A204.1 (cell line): ENCODE results near the gene AUNIP.

Source experiments
- FAIRE-seq: peaks from 2 replicates; lab custom pipeline; 2012; peaks lifted over from hg19 to GRCh38; lab: Jason Lieb, UNC

AUNIP gene

DNA sequence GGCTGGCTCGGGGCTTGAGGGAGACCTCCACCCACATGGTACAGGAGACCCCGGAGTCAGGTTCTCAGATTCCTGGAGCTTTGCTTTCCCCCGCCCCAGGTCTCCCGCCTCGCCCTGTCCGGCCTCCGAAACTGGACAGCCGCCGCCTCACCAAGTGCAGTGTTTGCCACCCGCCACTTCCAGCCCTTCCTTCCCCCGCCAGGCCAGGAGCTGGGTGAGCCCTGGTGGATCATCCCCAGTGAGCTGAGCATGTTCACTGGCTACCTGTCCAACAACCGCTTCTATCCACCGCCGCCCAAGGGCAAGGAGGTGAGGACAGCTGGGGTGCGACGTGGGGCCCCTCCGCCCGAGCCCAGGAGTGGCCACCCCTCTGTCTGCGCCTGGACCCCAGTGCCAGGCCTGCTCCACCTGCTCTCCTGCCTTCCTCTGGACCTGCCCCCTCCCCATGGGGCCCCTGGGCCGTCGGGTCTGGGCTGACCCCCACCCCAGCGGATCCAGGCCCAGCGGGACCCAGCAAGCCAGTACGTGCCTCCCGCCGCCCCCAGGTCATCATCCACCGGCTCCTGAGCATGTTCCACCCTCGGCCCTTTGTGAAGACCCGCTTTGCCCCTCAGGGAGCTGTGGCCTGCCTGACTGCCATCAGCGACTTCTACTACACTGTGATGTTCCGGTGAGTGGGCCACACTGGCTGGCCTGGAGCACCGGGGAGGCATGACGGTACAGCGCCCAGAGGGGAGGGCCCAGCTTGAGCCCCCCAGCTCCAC lies 50.6 kb downstream of the AUNIP start:
- no peak for FAIRE-seq

DNA sequence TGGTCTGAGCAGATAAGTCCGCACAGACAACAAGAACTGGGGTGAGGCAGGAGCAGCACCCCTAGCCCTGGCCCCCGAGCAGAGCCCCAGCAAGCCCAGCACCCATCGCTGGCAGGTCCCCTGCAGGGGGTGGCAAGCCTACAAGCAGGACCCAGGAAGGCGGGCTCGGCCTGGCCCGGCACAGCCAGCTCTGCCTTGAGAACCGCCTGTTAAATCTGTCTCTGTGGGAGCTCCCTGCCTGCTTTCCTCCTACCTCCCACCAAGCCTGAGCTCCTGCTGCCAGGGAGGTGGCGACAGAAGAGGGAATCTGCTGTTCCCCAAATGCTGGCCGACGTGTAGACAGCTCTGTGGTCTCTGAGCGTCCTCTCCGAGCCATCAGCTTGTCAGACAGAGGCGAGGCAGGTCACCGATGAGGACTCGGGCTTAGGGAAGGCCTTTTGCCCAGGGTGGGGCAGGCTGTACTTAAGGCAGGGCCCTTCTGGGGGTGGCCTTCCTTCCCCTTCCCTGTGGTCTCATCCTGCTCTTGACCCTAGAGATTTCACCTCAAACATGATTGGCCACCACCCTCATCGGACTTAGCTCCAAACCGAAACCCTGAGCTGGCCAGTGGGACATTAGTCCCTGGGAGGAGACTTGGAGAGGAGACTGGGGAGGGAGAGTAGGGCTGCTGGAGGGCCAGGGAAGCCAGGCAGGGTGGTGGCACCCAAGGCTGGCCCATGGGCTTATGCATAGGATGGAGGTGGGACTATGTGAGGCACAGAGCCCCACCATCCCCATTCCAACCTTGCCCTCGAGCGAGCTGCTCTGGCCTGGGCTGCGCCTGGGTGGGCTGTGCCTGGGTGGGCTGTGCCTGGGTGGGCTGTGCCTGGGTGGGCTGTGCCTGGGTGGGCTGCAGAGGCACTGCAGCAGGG lies 51.5 kb downstream of the AUNIP start:
- FAIRE-seq, result no peak

DNA sequence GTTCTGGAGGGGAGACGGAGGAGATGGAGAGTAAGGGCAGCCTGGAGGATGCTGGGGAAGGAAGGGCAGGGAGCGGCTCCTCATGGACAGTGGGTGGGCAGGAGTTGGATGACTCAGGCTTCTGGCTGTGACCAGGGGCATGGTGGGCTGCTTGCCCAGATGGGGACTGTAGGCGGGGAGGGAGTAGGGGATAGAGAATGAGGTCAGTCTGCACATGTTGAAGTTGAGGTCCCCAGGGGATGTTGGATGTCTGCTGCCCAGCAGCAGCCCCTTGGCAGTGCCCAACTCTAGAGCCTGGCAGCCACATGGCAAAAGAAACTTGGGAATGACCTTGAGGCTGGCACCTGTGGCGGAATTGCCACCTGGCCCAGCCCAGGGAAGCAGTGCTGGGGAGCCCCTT lies 52.8 kb downstream of the AUNIP start:
- FAIRE-seq, result no peak

DNA sequence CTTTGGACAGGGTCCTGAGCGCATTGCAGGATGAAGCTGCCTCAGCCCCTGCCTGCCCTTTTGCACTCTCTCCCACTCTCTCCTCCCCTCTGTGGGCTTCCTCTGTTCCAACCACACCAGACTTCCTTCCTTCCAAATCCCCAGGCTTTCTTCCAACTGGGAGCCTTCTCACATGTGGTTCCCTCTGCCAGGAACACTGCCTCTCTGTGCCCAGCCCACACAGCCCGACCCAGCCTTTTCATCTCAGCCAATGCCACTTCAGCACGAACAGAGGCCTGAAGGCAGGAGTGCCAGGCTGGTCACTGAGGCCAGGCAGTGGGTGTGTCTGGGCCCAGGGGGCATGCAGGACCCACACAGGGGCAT lies 53.4 kb downstream of the AUNIP start:
- FAIRE-seq, result no peak

DNA sequence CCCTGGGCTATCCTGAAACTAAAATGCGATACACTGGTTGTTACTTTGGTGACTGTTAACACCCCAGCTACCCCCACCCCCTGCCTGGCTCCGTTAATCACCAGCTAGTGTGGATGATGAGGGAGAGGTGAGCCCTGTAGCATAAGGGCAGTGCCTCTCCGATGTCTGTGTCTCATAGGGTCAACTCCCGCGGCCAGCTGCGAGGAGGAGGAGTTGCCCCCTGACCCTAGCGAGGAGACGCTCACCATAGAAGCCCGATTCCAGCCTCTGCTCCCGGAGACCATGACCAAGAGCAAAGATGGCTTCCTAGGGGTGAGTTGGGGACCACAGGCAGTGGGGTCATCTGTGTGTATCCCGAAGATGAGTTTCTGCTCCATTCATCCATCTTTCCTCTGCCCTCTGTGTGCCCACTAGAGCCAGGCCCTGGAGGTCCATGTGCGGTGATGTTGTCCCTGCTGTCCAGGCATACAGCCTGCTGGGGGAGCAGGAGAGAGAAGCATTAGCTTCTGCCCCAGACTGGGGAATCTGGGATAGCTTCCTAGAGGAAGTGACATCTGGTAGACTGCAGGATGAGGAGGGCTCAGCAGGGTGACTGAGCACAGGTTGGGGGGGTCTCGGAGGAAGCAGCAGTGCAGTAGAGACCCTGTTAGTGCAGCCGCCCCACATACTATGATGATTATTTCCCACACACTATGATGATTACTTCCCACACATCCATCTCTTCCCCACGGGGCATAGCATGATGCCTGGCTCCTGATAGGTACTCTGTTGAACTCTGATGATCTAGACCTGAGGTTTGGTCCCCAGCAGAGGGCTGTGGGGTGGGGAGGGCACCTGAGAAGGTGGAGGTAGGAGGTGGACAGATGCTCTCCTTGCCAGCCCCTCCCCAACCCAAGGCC lies 54.0 kb downstream of the AUNIP start:
- FAIRE-seq, result no peak

DNA sequence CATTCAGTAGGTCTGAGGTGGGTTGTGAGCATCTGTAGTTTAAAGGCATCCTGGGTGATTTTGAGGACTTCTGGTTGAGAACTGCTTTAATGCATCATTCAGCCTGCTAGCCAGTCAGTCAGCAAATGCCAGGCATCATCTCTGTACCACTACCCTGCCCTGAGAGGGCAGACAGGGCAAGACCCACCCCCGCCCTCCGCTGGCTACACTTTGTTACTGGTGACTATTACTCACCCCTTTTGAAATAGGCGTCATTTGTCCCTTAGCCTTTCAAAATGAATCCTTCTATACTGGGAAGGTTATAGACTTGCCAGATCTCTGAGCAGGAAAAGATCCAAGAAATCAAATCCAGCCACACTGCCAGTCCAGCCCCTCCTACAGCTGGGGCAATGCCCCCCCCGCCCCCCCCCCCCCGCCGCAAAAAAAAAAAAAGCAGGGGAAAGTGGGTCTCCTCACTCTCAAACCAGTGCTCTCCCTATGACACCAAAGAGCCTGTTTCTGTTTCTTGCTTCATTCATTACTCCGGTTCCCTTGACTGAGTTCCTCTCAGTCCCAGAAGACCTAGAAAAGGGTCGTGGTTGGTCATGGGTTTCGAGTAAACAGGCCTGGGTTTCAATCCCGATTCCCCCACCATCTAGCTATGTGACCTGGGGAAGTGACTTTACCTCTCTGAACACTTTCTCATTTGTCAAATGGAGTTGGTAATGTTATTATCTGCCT lies 54.9 kb downstream of the AUNIP start:
- FAIRE-seq, result no peak

DNA sequence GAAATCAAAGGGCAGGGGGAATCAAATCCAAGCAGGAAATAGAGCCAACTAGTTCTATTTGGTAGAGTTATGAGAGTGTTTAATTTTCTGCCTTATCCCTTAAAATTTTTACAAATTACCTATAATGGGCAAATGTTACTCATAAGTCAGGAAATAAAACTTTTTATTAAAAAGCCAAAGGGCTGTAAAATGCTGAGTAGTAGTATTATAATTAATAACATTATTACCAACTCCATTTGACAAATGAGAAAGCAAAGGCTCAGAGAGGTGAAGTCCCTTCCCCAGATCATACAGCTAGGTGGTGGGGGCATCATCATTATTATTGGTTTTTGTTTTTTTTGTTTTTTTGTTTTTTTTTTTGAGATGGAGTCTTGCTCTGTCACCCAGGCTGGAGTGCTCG lies 55.9 kb downstream of the AUNIP start:
- no peak for FAIRE-seq

DNA sequence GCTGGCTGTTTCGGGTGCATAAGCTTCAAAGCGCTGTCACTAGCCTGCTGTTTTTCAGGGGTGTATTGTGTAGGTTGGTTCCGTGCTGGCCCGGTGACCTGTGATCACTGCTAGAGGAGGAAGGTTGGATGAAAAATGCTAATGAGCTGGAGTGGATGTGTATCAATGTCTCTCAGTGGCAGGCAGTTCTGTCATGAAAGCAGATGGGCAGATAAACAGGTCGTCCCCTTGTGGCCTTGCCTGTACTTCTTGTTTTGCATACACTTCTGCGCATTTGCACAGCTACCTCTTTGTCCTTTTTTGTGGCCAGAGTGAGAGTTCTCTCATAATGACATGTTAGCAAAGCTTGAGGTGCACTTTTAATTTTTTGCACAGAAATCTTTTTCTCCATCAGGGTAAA lies 56.3 kb downstream of the AUNIP start:
- no peak for FAIRE-seq

DNA sequence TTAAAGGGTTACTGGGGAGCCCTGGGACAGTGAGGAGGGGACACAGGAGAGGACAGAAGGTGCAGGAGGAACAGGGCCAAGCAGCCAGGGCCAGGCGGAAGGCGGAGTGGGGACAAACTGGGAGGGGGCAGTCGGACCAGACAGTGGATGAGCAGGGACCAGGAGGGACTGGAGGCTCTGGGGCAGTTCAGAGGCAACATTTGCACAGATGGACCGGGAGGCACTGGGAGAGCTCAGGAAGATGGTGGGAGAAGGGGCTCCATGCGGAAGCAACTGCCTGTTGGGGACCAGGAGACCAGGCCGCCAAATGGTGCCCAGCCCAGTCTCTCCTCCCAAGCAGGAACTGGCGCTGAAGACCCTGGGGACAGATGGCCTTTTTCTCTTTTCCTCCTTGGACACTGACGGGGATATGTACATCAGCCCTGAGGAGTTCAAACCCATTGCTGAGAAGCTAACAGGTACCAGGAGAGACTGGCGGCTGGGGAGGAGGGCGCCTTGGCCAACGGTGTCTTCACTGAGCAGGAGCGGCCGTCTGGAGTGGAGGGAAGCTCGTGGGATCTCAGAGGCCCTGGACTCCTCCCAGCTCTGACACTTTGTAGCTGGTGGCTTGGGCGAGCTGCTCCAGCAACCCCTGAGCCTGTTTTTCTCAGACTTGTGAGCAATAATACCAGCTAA lies 58.4 kb downstream of the AUNIP start:
- FAIRE-seq, result no peak

DNA sequence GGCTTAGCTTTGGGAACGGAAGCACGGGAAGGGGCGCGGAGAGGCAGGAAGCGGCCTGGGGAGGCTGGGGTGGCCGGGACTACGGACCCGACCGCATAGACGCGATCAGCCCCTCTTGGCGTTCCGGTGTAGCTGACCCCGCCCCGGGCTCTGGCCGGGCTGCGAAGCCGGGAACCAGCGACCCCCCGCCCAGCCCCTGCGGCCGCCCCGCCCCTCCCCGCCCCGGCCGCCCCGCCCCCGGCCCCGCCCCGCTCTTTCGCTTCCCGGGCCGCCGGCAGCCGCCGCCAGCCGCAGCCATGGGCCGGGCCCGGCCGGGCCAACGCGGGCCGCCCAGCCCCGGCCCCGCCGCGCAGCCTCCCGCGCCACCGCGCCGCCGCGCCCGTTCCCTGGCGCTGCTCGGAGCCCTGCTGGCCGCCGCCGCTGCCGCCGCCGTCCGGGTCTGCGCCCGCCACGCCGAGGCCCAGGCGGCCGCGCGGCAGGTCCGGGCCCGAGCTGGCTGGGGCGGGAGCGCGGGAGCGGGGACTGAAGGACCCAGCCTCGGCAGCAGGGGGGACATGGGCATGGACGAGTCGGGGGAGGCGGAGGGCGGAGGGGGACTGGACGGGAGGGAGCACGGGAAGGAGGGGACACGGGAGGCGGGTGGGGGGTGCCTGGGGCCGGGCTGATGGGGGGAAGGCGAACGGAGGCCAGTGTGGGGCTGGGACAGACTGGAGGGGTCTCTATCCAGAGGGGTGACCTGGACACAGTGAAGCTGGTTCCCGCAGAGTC lies 59.1 kb downstream of the AUNIP start, which contains the start of gene SELENON:
SELENON (plus strand) TSS at position 259 of the 768 bp plus-strand sequence; CDS start at position 297, 38 bp downstream.
- FAIRE-seq, result no peak

DNA sequence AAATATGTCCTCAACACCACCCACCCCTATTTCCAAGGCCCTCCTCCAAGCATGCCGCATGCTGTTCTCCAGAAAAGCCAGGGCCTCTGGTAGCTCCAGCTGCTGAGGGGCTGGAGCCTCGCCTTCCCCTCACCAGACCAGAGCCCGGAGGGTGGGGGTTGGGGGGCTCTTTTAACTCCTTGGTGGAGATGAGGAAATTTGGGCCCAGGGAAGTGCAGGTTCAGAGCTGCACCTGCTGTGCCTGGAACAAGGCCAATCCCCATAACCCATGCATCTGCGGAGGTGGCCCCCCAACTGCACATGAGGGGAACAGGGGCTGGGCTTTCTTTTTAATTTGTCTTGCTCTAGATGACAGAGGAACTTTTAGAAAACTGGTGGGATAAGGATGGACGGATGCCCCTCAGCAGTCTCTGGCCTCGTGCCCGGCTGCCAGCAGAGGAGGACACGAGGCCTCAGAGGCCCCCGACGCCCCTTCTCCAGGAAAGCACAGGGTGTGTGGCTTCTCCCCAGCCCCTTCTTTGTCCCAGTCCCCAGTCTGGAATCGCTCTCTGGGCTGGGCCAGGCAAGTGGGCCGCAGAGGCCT lies 59.8 kb downstream of the AUNIP start:
- no peak for FAIRE-seq

DNA sequence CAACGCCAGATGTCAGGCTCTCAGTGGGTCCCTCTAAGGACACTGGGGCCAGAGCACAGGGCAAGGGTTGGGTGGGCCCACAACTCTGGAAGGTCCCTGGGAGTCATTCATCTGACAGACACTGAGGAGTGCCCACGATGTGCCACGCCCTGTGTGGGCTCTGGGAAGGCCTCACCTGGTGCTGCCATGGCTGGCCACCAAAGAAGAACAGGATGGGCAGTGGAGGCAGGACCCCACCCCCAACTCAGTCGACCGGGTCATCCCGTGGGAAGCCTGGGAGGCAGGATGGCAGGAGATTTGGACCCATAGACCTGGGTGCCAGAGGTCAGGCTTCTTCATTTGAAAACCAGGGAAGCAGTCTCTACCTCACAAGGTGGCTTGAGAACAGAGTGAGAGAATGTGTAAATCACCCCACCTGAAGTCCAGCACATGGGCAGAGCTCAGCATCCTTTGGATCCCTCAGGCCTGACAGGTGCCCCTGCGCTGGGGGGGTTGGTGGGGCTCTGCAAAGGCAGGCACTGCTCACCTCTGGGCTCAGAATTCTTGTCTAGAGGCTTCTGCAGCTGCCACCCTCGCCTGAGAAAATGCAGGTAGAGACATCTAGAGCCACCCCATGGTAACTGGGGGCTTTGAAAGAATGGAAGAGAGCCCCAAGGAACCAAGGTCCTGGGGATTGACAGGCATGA lies 60.4 kb downstream of the AUNIP start:
- FAIRE-seq, result no peak

DNA sequence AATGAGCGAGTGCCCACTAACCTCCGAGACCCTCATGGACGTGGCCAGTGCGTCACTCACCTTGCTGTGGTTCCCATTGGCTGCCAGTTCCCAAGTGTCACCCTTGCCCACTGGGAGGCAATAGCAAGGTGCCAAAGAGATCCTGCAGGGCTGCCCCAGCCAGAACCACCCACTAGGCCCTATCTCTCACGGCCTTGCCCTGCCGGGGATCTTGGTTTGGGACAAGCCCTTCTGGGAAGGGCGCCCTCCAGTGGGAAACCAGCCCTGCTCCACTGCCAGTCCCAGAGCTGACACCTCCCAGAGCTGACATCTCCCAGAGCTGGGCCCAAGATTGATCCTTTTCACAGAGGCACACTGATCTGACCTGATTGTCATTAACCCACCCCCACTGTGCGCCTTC lies 61.3 kb downstream of the AUNIP start:
- no peak for FAIRE-seq

DNA sequence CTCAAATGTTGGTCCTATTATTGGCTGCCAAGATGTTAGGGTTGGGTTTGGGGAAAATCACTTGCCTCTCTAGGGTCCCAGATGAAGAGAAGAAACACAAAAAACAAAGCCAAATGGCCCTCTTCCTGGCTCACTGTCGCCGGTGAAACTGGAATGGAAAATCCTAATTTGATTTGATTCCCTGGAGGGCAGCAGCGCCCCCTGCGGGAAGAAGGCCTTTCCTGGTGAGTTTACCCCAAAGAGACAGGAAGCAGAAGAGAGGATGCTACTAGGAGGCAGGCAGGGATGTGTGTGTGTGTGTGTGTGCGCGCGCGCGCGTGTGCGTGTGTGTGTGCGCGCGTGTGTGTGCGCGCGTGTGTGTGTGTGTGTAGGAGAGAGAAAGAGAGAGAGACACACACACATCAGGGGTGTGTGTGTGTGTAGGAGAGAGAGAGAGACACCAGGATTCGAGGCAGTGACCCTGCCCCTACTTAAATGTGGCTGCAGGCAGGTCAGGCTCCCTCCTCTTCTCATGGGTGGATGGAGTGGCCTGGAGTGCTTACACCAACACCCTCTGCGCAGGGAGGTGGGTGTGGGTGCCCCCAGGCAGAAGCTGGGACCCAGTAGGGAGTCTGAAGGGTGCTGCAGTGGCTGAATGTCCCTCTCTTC lies 62.3 kb downstream of the AUNIP start:
- FAIRE-seq, result no peak

DNA sequence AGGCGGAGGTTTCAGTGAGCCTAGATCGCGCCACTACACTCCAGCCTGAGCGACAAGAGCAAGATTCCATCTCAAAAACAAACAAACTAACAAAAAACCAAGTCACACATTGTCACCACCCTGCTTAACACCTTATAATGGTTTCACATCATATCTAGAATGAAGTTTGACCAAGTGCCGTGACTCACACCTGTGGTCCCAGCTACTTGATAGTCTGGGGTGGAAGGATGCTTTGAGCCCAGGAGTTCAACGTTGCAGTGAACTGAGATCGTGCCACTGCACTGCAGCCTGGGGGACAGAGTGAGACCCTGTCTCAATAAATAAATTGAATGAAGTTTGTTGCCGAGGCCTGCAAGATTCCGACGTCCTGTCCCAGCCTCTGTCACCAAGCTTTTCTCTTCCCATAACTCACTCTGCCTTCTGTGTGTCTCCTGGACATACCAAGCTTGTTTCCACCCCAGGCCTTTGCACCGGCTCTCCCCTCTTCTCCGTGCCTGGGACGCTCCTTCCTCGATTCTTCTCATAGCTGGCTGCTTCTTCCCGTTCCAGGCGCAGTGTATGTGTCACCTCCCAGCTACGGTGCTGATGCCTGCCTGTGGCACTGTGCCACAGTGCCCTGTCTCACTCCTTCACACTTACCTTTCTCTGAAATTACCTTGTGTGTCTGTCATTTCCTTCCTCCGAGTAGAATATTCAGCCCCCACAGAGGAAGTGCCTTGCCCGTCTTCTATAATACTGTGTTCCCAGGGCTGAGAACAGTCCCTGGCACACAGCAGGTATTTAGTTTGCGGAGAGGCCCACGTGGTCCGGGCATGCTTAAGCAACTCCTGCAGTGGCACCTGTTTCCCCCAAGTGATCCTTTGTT lies 63.1 kb downstream of the AUNIP start:
- FAIRE-seq, result no peak

DNA sequence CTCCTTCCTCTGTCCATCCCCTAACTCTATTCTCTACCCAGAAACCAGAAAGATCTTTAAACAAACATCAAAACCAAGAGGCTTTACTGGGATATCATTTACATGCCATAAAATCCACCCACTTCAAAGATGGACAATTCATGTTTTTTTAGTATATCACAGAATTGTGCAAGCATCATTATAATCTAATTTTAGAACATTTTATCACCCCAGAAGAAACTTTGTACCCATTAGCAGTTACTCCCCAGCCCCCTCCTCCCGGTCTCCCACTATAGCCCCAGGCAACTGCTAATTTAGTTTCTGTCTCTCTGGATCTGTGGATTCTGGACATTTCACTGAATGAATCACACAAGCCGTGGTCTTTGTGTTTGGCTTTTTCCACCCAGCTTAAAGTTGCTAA lies 64.0 kb downstream of the AUNIP start:
- no peak for FAIRE-seq

DNA sequence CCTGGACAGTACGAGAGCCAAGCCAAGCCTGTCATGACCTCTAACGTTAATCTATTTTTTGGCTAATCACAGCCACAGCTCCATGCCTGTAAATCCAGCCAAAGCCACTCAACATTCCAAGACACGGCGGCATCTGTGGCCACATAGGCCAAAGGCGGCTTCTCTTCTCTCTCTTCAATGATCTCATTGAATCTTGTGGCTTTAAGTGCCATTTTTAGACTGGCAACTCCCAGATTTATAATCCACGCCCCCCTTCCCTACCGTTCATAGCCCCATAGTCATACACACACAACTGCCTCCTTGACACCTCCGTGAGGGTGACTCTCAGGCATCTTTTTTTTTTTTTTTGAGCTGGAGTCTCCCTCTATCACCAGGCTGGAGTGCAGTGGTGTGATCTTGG lies 64.9 kb downstream of the AUNIP start:
- FAIRE-seq, result no peak

DNA sequence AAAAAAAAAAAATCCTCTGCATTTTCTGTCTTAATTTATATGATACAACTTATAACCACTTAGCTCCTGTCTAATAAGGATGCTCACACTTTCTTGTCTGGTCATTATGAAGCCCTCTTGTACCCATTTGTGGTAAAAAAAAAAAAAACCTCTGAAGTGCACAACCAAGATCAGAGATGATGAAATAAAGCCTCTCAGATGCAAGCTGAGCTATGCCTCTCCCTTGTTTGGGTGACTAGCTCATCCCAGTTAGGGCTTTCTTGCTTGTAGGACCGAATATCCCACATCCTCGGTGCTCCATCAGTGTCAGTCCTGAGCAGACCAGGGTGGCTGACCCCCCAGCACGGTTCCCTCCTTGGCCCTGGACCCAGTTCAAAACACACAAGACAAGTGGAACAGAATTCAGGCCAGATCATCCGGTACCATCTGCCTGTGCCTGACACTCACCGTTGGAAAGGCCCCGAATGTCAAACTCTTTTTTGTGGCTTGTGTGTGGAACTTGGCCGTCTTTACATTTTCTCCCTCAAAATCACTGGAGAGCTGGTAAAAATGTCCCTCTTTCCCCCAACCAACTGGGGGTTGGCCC lies 65.6 kb downstream of the AUNIP start:
- FAIRE-seq, result no peak
